Activated CD4-positive, alpha-beta T cell treated with anti-CD3 and anti-CD28 coated beads, Interleukin-2, amount 10 ng/mL, durations not matched to agents 7 days and 5 days (primary cell): ENCODE results near the gene PRKAG2. TPM values are rescaled to one million over a fixed set of nuclear protein-coding genes. Genes with fewer than 3 reads are reported as not detected.
A peak's percentile ranks its signal among the peaks of the same experiment; 100 is the strongest.
"Not testable (repeated sequence)": the region's sequence is repeated elsewhere in the genome, so short reads cannot be mapped to it uniquely, and the experiment has no call there.

Experiments used
- CTCF ChIA-PET: fragments of 350-600 bp; sonication (Branson Sonifier 250); formaldehyde crosslinking; loops from one replicate; lab custom pipeline; 2021; ENCODE audit warnings: antibody characterized with exemption; lab: Charles Lee
- POLR2A ChIA-PET: fragments of 350-600 bp; sonication (Branson Sonifier 250); formaldehyde crosslinking; loops from one replicate; lab custom pipeline; 2021; ENCODE audit warnings: antibody characterized with exemption; lab: Charles Lee
- DNase-seq: peaks from one replicate; pipeline ENCODE4 v3.0.0-alpha.2; 2020
- H3K27ac Mint-ChIP-seq: one replicate; pipeline ENCODE4 v1.8.0; 2021; ENCODE audit warnings: mild to moderate bottlenecking, moderate library complexity, mixed read lengths
- H3K27me3 Mint-ChIP-seq: one replicate; pipeline ENCODE4 v1.8.0; 2021; ENCODE audit warnings: mixed read lengths
- H3K36me3 Mint-ChIP-seq: one replicate; pipeline ENCODE4 v1.8.0; 2021; ENCODE audit warnings: low read depth, mixed read lengths
- H3K4me1 Mint-ChIP-seq: one replicate; pipeline ENCODE4 v1.8.0; 2021; ENCODE audit warnings: mixed read lengths
- H3K4me3 Mint-ChIP-seq: one replicate; pipeline ENCODE4 v1.8.0; 2021; ENCODE audit warnings: mild to moderate bottlenecking, moderate library complexity, mixed read lengths
- H3K9me3 Mint-ChIP-seq: one replicate; pipeline ENCODE4 v1.8.0; 2021; ENCODE audit warnings: mixed read lengths
- total RNA-seq, 2 experiments: library from RNA; stranded (reverse); gene quantifications; one replicate each; pipeline ENCODE4 v1.2.3, GENCODE V29; 2021

PRKAG2 gene
- total RNA-seq, 2 experiments from 2014 or later = 27.5 to 32.3 TPM

- Mint-ChIP-seq H3K4me3 (no peak overlapping the region), H3K27me3 (no peaks in the 10 kb centered on the region), H3K27ac (no peak overlapping the region), H3K9me3 (no peaks in the 10 kb centered on the region), H3K36me3 (peaks cover 2% of the 10 kb centered on the region), H3K4me1 (peaks cover 15% of the 10 kb centered on the region)
- DNase-seq = no peak
- ChIA-PET POLR2A (no interaction called here), CTCF (no interaction called here)
Measured at GRCh38 chr7:151849008-151849878, 27.7 kb downstream of the PRKAG2 start.

- Mint-ChIP-seq H3K4me1 (peaks cover 15% of the 10 kb centered on the region), H3K27me3 (no peaks in the 10 kb centered on the region), H3K36me3 (peaks cover 2% of the 10 kb centered on the region), H3K27ac (no peak overlapping the region), H3K9me3 (no peaks in the 10 kb centered on the region), H3K4me3 (no peak overlapping the region)
- DNase-seq = no peak
- CTCF ChIA-PET = interaction anchor here (0.6 to 1.4 kb wide), 2 partner anchors 19 to 73 kb away, joined by 3 to 7 read pairs; no protein-coding TSS in a partner anchor
- POLR2A ChIA-PET = no interaction called here
Measured at GRCh38 chr7:151847681-151848081, 29.2 kb downstream of the PRKAG2 start.

GRCh38 chr7:151847136-151847535, 29.8 kb downstream of the PRKAG2 start:
- no peak for DNase-seq
- H3K27ac Mint-ChIP-seq = no peak overlapping the region
- CTCF ChIA-PET = interaction anchor here (1.4 kb wide), 1 partner anchor 73 kb away, joined by 3 read pairs; no protein-coding TSS in a partner anchor
- no peaks in the 10 kb centered on the region for H3K9me3 Mint-ChIP-seq
- H3K4me3 Mint-ChIP-seq = no peak overlapping the region
- peaks cover 15% of the 10 kb centered on the region for H3K4me1 Mint-ChIP-seq
- POLR2A ChIA-PET = no interaction called here
- peaks cover 2% of the 10 kb centered on the region for H3K36me3 Mint-ChIP-seq
- no peaks in the 10 kb centered on the region for H3K27me3 Mint-ChIP-seq

- no peak overlapping the region for H3K27ac Mint-ChIP-seq
- no peaks in the 10 kb centered on the region for H3K27me3 Mint-ChIP-seq
- ChIA-PET POLR2A (no interaction called here), CTCF (interaction anchor here (0.6 to 1.7 kb wide), 2 partner anchors 8 to 296 kb away, joined by 3 to 7 read pairs; no protein-coding TSS in a partner anchor)
- no peak overlapping the region for H3K4me3 Mint-ChIP-seq
- peaks cover 2% of the 10 kb centered on the region for H3K36me3 Mint-ChIP-seq
- DNase-seq = no peak
- no peaks in the 10 kb centered on the region for H3K9me3 Mint-ChIP-seq
- peaks cover 4% of the 10 kb centered on the region for H3K4me1 Mint-ChIP-seq
Measured at GRCh38 chr7:151845412-151846205, 31.3 kb downstream of the PRKAG2 start.

GRCh38 chr7:151844825-151845200, 32.1 kb downstream of the PRKAG2 start:
- H3K27ac Mint-ChIP-seq = no peak overlapping the region
- CTCF ChIA-PET = interaction anchor here (0.6 to 1.7 kb wide), 2 partner anchors 9 to 31 kb away, joined by 4 to 7 read pairs; no protein-coding TSS in a partner anchor
- POLR2A ChIA-PET = no interaction called here
- no peaks in the 10 kb centered on the region for H3K27me3 Mint-ChIP-seq
- peaks cover 2% of the 10 kb centered on the region for H3K36me3 Mint-ChIP-seq
- H3K4me3 Mint-ChIP-seq = no peak overlapping the region
- no peaks in the 10 kb centered on the region for H3K9me3 Mint-ChIP-seq
- peaks cover 11% of the 10 kb centered on the region for H3K4me1 Mint-ChIP-seq
- no peak for DNase-seq

GRCh38 chr7:151844071-151844824, 32.7 kb downstream of the PRKAG2 start:
- Mint-ChIP-seq H3K4me1 (peaks cover 16% of the 10 kb centered on the region), H3K27ac (no peak overlapping the region), H3K4me3 (no peak overlapping the region), H3K36me3 (peaks cover 2% of the 10 kb centered on the region), H3K27me3 (no peaks in the 10 kb centered on the region), H3K9me3 (no peaks in the 10 kb centered on the region)
- DNase-seq = no peak
- POLR2A ChIA-PET = no interaction called here
- CTCF ChIA-PET = interaction anchor here (0.6 to 1.7 kb wide), 2 partner anchors 10 to 31 kb away, joined by 4 to 7 read pairs; no protein-coding TSS in a partner anchor

- ChIA-PET CTCF (no interaction called here), POLR2A (no interaction called here)
- DNase-seq = no peak
- Mint-ChIP-seq H3K36me3 (peaks cover 2% of the 10 kb centered on the region), H3K9me3 (no peaks in the 10 kb centered on the region), H3K4me3 (no peak overlapping the region), H3K27me3 (no peaks in the 10 kb centered on the region), H3K4me1 (peaks cover 26% of the 10 kb centered on the region), H3K27ac (no peak overlapping the region)
Measured at GRCh38 chr7:151843181-151843580, 33.7 kb downstream of the PRKAG2 start.

GRCh38 chr7:151841395-151842051, 35.4 kb downstream of the PRKAG2 start:
- peaks cover 30% of the 10 kb centered on the region for H3K4me1 Mint-ChIP-seq
- DNase-seq, CTCF ChIA-PET, H3K9me3 Mint-ChIP-seq, H3K36me3 Mint-ChIP-seq, H3K27ac Mint-ChIP-seq, H3K27me3 Mint-ChIP-seq, H3K4me3 Mint-ChIP-seq, POLR2A ChIA-PET: not testable (repeated sequence)

GRCh38 chr7:151840088-151840910, 36.6 kb downstream of the PRKAG2 start:
- DNase-seq = no peak
- ChIA-PET POLR2A (no interaction called here), CTCF (interaction anchor here (0.6 to 2.1 kb wide), 4 partner anchors 12 to 525 kb away, joined by 3 to 7 read pairs (median 4); no protein-coding TSS in a partner anchor)
- Mint-ChIP-seq H3K4me1 (peaks cover 32% of the 10 kb centered on the region), H3K4me3 (no peak overlapping the region), H3K36me3 (peaks cover 2% of the 10 kb centered on the region), H3K27me3 (no peaks in the 10 kb centered on the region), H3K27ac (peak overlapping the region; percentile 91), H3K9me3 (no peaks in the 10 kb centered on the region)

GRCh38 chr7:151839451-151839921, 37.4 kb downstream of the PRKAG2 start:
- H3K27me3 Mint-ChIP-seq = no peaks in the 10 kb centered on the region
- POLR2A ChIA-PET = no interaction called here
- H3K9me3 Mint-ChIP-seq = no peaks in the 10 kb centered on the region
- H3K4me1 Mint-ChIP-seq = peaks cover 32% of the 10 kb centered on the region
- peak overlapping the region; percentile 55 for H3K4me3 Mint-ChIP-seq
- H3K36me3 Mint-ChIP-seq = no peaks in the 10 kb centered on the region
- CTCF ChIA-PET = interaction anchor here (0.6 to 2.1 kb wide), 6 partner anchors 13 to 524 kb away, joined by 3 to 7 read pairs (median 4); no protein-coding TSS in a partner anchor
- DNase-seq = no peak
- H3K27ac Mint-ChIP-seq = peak overlapping the region; percentile 91

GRCh38 chr7:151838861-151839381, 38.0 kb downstream of the PRKAG2 start:
- no peaks in the 10 kb centered on the region for H3K27me3 Mint-ChIP-seq
- peak; percentile 72 for DNase-seq
- peak overlapping the region; percentile 55 for H3K4me3 Mint-ChIP-seq
- POLR2A ChIA-PET = no interaction called here
- H3K9me3 Mint-ChIP-seq = no peaks in the 10 kb centered on the region
- peaks cover 38% of the 10 kb centered on the region for H3K4me1 Mint-ChIP-seq
- CTCF ChIA-PET = interaction anchor here (0.6 to 2.1 kb wide), 5 partner anchors 13 to 371 kb away, joined by 3 to 7 read pairs (median 4); no protein-coding TSS in a partner anchor
- H3K36me3 Mint-ChIP-seq = no peaks in the 10 kb centered on the region
- H3K27ac Mint-ChIP-seq = peak overlapping the region; percentile 91
